Ovary (tissue), 3 donors: ENCODE measurements around the gene ADAM33.

ENCODE experiments used
- CTCF ChIP-seq, 3 donors: fragments of 450-650 bp in 2 of 3; fragments of 200-600 bp in 1 of 3; IDR thresholded peaks; one replicate each; pipeline versions ENCODE4 v1.5.1 to v1.8.0; 2016 to 2022; ENCODE audit warnings: antibody characterized with exemption in 3 of 3, mild to moderate bottlenecking in 1 of 3
- POLR2A ChIP-seq: fragments of 450-650 bp; IDR thresholded peaks from one replicate; pipeline ENCODE4 v1.6.1; 2017; ENCODE audit warnings: antibody characterized with exemption, mild to moderate bottlenecking, moderate library complexity
- donor health status: DM: no; HTN: no; CAD: no.

GRCh38 chr20:3729811-3730540 is 48.2 kb upstream of the ADAM33 start:
- TF ChIP-seq POLR2A (no peak), CTCF (IDR thresholded peaks at IDR 0.05) (no peak)
